K562 treated with DMSO at 1 percent for 48 hours (cell line): ENCODE results near the gene PTPN11. TPM values are rescaled to one million over a fixed set of nuclear protein-coding genes. Genes with fewer than 3 reads are reported as not detected.

ENCODE experiments used
- total RNA-seq: library from RNA; unstranded; fragments of 300-600 nt; gene quantifications from 2 replicates; pipeline ENCODE4 v1.2.3, GENCODE V29; 2022; ENCODE audit warnings: low replicate concordance; ENCODE audit errors: extremely low read depth

The PTPN11 gene
- total RNA-seq, result not detected in 2 replicates

DNA sequence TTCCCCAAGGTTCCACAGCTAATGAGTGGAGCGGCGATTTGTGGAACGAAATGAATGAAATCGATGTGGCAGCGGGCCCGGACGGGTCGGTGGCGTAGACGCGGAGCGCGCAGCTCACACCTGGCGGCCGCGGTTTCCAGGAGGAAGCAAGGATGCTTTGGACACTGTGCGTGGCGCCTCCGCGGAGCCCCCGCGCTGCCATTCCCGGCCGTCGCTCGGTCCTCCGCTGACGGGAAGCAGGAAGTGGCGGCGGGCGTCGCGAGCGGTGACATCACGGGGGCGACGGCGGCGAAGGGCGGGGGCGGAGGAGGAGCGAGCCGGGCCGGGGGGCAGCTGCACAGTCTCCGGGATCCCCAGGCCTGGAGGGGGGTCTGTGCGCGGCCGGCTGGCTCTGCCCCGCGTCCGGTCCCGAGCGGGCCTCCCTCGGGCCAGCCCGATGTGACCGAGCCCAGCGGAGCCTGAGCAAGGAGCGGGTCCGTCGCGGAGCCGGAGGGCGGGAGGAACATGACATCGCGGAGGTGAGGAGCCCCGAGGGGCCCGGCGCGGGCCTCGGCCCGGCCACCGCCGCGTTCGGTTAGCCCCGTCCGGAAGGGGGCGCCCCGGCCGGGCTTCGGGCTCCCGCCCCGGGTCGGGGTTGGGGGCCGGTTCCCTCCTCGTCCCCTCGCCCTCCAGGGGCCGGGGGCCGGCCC lies at the start of gene PTPN11:
Gene PTPN11 (plus strand): TSS at position 340 of the 689 bp plus-strand sequence. CDS start 165 bp downstream, at position 505.

GRCh38 chr12:112381883-112382796 lies 36.6 kb upstream of the PTPN11 start, which contains the start of gene HECTD4:
HECTD4 (minus strand) TSS chr12:112382431; CDS start chr12:112382128, 303 bp downstream.

GRCh38 chr12:112409064-112409905 lies 9.5 kb upstream of the PTPN11 start, which contains the start of gene RPL6:
RPL6 (minus strand) TSS chr12:112409605; CDS start chr12:112408656, 949 bp downstream.

Other genes with a start within 250 kb of the PTPN11 start
- 21.9 TPM in 1 of 2 replicates, not detected in the other for gene HECTD4, start 36.5 kb upstream of the PTPN11 start, total RNA-seq
- 2,065 TPM in 1 of 2 replicates, not detected in the other for gene RPL6, start 9.3 kb upstream of the PTPN11 start, total RNA-seq